GM23338 (cell line): Measurements from ENCODE around the gene CHST2. TPM values are rescaled to one million over a fixed set of nuclear protein-coding genes. Genes with fewer than 3 reads are reported as not detected.

Experiments
- ATAC-seq: fragments of 200-7000 bp; cut with Tn5 transposase; 3 replicates; pipeline ENCODE4 v1.9.1; 2020
- DNase-seq: peaks from one replicate; pipeline ENCODE4 v3.0.0-alpha.2; 2015; ENCODE audit warnings: low spot score
- H2AFZ ChIP-seq: fragments of 200-600 bp; sonication (generic); 2 replicates; pipeline ENCODE4 v1.8.0; 2016; ENCODE audit warnings: antibody characterized with exemption, mild to moderate bottlenecking, moderate library complexity
- H3F3A ChIP-seq: fragments of 200-600 bp; sonication (generic); replicated peaks from 2 replicates; pipeline ENCODE4 v1.8.0; 2017; ENCODE audit warnings: antibody characterized with exemption, mixed run types, low read depth
- H3K27ac ChIP-seq: fragments of 200-600 bp; sonication (generic); 2 replicates; pipeline ENCODE4 v1.6.1; 2016; ENCODE audit warnings: low read depth
- H3K27me3 ChIP-seq: fragments of 200-600 bp; sonication (generic); 2 replicates; pipeline ENCODE4 v1.8.0; 2016; ENCODE audit warnings: mild to moderate bottlenecking, mixed run types, moderate library complexity; ENCODE audit not compliant: insufficient read depth
- H3K36me3 ChIP-seq: fragments of 200-600 bp; sonication (generic); 2 replicates; pipeline ENCODE4 v1.8.0; 2016; ENCODE audit warnings: mild to moderate bottlenecking; ENCODE audit not compliant: insufficient read depth
- H3K4me1 ChIP-seq: fragments of 200-600 bp; sonication (generic); 2 replicates; pipeline ENCODE4 v1.8.0; 2016; ENCODE audit warnings: mild to moderate bottlenecking, moderate library complexity; ENCODE audit not compliant: insufficient read depth
- H3K4me2 ChIP-seq: fragments of 200-600 bp; sonication (generic); 2 replicates; pipeline ENCODE4 v1.7.1; 2017; ENCODE audit warnings: mixed run types
- H3K4me3 ChIP-seq: fragments of 200-600 bp; sonication (generic); 2 replicates; pipeline ENCODE4 v1.6.1; 2016; ENCODE audit warnings: mixed run types
- H3K79me2 ChIP-seq: fragments of 200-600 bp; sonication (generic); replicated peaks from 2 replicates; pipeline ENCODE4 v1.8.0; 2017; ENCODE audit warnings: mild to moderate bottlenecking; ENCODE audit not compliant: insufficient read depth
- H3K9me2 ChIP-seq: fragments of 200-600 bp; sonication (generic); 2 replicates; pipeline ENCODE4 v1.8.0; 2017; ENCODE audit not compliant: insufficient read depth
- H4K20me1 ChIP-seq: fragments of 200-600 bp; sonication (generic); replicated peaks from 2 replicates; pipeline ENCODE4 v1.8.0; 2017; ENCODE audit warnings: mild to moderate bottlenecking; ENCODE audit not compliant: insufficient read depth
- H3K27ac Mint-ChIP-seq: 2 replicates; pipeline ENCODE4 v1.8.0; 2020; ENCODE audit warnings: inconsistent platforms, mild to moderate bottlenecking, moderate library complexity, mixed read lengths
- H3K27me3 Mint-ChIP-seq: 3 replicates; pipeline ENCODE4 v1.8.0; 2022; ENCODE audit warnings: low read depth, mild to moderate bottlenecking, moderate library complexity, mixed read lengths, inconsistent platforms; ENCODE audit not compliant: insufficient read depth, poor library complexity
- H3K36me3 Mint-ChIP-seq: 3 replicates; pipeline ENCODE4 v1.8.0; 2021; ENCODE audit warnings: low read depth, mild to moderate bottlenecking, inconsistent platforms, moderate library complexity, mixed read lengths
- H3K4me1 Mint-ChIP-seq: 3 replicates; pipeline ENCODE4 v1.8.0; 2020; ENCODE audit warnings: mild to moderate bottlenecking, inconsistent platforms, mixed read lengths
- H3K4me3 Mint-ChIP-seq: 3 replicates; pipeline ENCODE4 v1.8.0; 2021; ENCODE audit warnings: moderate library complexity, mild to moderate bottlenecking, inconsistent platforms, mixed read lengths
- H3K9me3 Mint-ChIP-seq: 3 replicates; pipeline ENCODE4 v1.8.0; 2020; ENCODE audit warnings: moderate library complexity, mild to moderate bottlenecking, inconsistent platforms, mixed read lengths
- CREB1 ChIP-seq: fragments of 250-450 bp; sonication (Bioruptor Pico); IDR thresholded peaks from 2 replicates; pipeline ENCODE4 v1.5.0; 2020; ENCODE audit warnings: low read depth, mild to moderate bottlenecking, moderate library complexity
- CTCF ChIP-seq, 2 experiments: fragments of 200-600 bp in 1 of 2; sonication (generic) in 1 of 2; conservative IDR thresholded peaks; 2 replicates each; pipeline versions ENCODE4 v1.5.1 to v1.6.1; 2016 to 2017; ENCODE audit warnings: antibody characterized with exemption in 2 of 2, low read depth in 2 of 2, mild to moderate bottlenecking in 2 of 2, moderate library complexity in 1 of 2
- ETS1 ChIP-seq: IDR thresholded peaks from 2 replicates; pipeline ENCODE4 v1.6.1; 2016; ENCODE audit warnings: antibody characterized with exemption
- EZH2 ChIP-seq: fragments of 200-600 bp; sonication (generic); IDR thresholded peaks from one replicate; pipeline ENCODE4 v1.8.0; 2017; ENCODE audit warnings: antibody characterized with exemption, mild to moderate bottlenecking, low read depth; ENCODE audit not compliant: unreplicated experiment
- JUNB ChIP-seq: IDR thresholded peaks from one replicate; pipeline ENCODE4 v1.6.1; 2016; ENCODE audit warnings: antibody characterized with exemption; ENCODE audit not compliant: unreplicated experiment
- NANOG ChIP-seq: IDR thresholded peaks from 2 replicates; pipeline ENCODE4 v1.6.1; 2016; ENCODE audit warnings: antibody characterized with exemption, borderline replicate concordance
- POLR2AphosphoS5 ChIP-seq: IDR thresholded peaks from 2 replicates; pipeline ENCODE4 v1.6.1; 2016; ENCODE audit warnings: antibody characterized with exemption, low read depth
- REST ChIP-seq: IDR thresholded peaks from one replicate; pipeline ENCODE4 v1.6.1; 2018; ENCODE audit warnings: antibody characterized with exemption; ENCODE audit not compliant: unreplicated experiment
- STAT1 ChIP-seq: IDR thresholded peaks from one replicate; pipeline ENCODE4 v1.6.1; 2016; ENCODE audit warnings: antibody characterized with exemption; ENCODE audit not compliant: unreplicated experiment
- ZNF114 ChIP-seq: fragments of 250-450 bp; sonication (Bioruptor Pico); IDR thresholded peaks from 2 replicates; pipeline ENCODE4 v1.5.0; 2020; ENCODE audit warnings: mild to moderate bottlenecking, moderate library complexity
- ZNF331 ChIP-seq: fragments of 250-450 bp; sonication (Bioruptor Pico); IDR thresholded peaks from 2 replicates; pipeline ENCODE4 v1.5.0; 2020; ENCODE audit warnings: low read depth, mild to moderate bottlenecking, moderate library complexity
- polyA plus RNA-seq: library from polyadenylated mRNA; unstranded; fragments of >200 nt; fragmentation: Nextera tagmentation; extraction: Ambion mirVana; gene quantifications from 2 replicates; pipeline ENCODE4 v1.2.1, GENCODE V29; 2016
- total RNA-seq: library from RNA; depleted of rRNA; stranded (reverse); fragments of >200 nt; shearing (Covaris generic); gene quantifications from 2 replicates; pipeline ENCODE4 v1.2.3, GENCODE V29; 2014
- TF ChIP-seq, protein P1 (sequence below): fragments of 250-450 bp; sonication (Bioruptor Pico); IDR thresholded peaks from 2 replicates; pipeline ENCODE4 v1.5.0; 2020; ENCODE audit warnings: mild to moderate bottlenecking, moderate library complexity

Gene CHST2
- total and polyA plus RNA-seq, 2 experiments from 2014 or later, result 4.1 to 28.3 TPM

DNA sequence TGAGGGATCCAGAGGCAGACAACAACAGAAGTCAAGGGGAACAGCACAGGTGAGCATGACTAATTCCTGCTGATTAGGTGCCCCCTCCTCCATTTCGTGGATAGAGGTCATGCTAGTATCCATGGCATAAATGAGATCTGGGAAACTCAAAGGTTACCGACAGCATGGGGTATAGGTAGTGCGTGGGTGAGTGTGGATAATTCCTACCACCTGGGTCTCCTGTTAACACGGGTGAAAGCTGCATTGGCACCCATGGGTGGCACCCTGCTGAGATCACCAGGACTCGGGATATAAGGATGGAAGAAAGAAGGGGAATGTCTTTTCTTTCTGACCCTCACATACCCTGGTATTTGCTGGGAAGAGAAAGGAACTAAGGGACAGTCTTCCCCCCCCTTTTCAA, 14.4 kb upstream of the CHST2 start (continued):
- TF ChIP-seq ETS1, result no peak
- TF ChIP-seq CREB1 (CRISPR knock-in tag), result no peak

GRCh38 chr3:143109861-143110260, 9.7 kb upstream of the CHST2 start:
- DNase-seq, result no peak
- peaks cover 16% of the 10 kb centered on the region for H3K36me3 Mint-ChIP-seq
- no peak overlapping the region for H3K27ac ChIP-seq
- peaks cover 5% of the 10 kb centered on the region; the same call in 1 of the 2 replicates for H3K36me3 ChIP-seq
- ATAC-seq, result no peak
- H3K4me1 Mint-ChIP-seq, result no peaks in the 10 kb centered on the region
- H3K9me2 ChIP-seq, result no peaks in the 10 kb centered on the region; the same call in 1 of the 2 replicates
- H3K4me3 Mint-ChIP-seq, result no peak overlapping the region
- TF ChIP-seq EZH2 (no peak), REST (no peak), NANOG (no peak), STAT1 (no peak), ZNF331 (CRISPR knock-in tag) (no peak), CREB1 (CRISPR knock-in tag) (no peak), POLR2AphosphoS5 (no peak), JUNB (no peak), ETS1 (no peak), CTCF (conservative IDR thresholded peaks at IDR 0.05; ENCODE audit: low read depth in 2 of 2) (no peak), ZNF114 (CRISPR knock-in tag) (no peak)
- TF ChIP-seq, protein P1, sequence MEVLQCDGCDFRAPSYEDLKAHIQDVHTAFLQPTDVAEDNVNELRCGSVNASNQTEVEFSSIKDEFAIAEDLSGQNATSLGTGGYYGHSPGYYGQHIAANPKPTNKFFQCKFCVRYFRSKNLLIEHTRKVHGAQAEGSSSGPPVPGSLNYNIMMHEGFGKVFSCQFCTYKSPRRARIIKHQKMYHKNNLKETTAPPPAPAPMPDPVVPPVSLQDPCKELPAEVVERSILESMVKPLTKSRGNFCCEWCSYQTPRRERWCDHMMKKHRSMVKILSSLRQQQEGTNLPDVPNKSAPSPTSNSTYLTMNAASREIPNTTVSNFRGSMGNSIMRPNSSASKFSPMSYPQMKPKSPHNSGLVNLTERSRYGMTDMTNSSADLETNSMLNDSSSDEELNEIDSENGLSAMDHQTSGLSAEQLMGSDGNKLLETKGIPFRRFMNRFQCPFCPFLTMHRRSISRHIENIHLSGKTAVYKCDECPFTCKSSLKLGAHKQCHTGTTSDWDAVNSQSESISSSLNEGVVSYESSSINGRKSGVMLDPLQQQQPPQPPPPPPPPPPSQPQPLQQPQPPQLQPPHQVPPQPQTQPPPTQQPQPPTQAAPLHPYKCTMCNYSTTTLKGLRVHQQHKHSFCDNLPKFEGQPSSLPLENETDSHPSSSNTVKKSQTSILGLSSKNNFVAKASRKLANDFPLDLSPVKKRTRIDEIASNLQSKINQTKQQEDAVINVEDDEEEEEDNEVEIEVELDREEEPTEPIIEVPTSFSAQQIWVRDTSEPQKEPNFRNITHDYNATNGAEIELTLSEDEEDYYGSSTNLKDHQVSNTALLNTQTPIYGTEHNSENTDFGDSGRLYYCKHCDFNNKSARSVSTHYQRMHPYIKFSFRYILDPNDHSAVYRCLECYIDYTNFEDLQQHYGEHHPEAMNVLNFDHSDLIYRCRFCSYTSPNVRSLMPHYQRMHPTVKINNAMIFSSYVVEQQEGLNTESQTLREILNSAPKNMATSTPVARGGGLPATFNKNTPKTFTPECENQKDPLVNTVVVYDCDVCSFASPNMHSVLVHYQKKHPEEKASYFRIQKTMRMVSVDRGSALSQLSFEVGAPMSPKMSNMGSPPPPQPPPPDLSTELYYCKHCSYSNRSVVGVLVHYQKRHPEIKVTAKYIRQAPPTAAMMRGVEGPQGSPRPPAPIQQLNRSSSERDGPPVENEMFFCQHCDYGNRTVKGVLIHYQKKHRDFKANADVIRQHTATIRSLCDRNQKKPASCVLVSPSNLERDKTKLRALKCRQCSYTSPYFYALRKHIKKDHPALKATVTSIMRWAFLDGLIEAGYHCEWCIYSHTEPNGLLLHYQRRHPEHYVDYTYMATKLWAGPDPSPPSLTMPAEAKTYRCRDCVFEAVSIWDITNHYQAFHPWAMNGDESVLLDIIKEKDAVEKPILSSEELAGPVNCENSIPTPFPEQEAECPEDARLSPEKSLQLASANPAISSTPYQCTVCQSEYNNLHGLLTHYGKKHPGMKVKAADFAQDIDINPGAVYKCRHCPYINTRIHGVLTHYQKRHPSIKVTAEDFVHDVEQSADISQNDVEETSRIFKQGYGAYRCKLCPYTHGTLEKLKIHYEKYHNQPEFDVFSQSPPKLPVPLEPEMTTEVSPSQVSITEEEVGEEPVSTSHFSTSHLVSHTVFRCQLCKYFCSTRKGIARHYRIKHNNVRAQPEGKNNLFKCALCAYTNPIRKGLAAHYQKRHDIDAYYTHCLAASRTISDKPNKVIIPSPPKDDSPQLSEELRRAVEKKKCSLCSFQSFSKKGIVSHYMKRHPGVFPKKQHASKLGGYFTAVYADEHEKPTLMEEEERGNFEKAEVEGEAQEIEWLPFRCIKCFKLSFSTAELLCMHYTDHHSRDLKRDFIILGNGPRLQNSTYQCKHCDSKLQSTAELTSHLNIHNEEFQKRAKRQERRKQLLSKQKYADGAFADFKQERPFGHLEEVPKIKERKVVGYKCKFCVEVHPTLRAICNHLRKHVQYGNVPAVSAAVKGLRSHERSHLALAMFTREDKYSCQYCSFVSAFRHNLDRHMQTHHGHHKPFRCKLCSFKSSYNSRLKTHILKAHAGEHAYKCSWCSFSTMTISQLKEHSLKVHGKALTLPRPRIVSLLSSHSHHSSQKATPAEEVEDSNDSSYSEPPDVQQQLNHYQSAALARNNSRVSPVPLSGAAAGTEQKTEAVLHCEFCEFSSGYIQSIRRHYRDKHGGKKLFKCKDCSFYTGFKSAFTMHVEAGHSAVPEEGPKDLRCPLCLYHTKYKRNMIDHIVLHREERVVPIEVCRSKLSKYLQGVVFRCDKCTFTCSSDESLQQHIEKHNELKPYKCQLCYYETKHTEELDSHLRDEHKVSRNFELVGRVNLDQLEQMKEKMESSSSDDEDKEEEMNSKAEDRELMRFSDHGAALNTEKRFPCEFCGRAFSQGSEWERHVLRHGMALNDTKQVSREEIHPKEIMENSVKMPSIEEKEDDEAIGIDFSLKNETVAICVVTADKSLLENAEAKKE, result no peak
- no peaks in the 10 kb centered on the region for H3K4me1 ChIP-seq
- H3F3A ChIP-seq, result no peaks in the 10 kb centered on the region
- no peaks in the 10 kb centered on the region for H4K20me1 ChIP-seq
- H2AFZ ChIP-seq, result no peak overlapping the region
- no peaks in the 10 kb centered on the region for H3K79me2 ChIP-seq
- H3K9me3 Mint-ChIP-seq, result peaks cover 22% of the 10 kb centered on the region
- H3K27me3 Mint-ChIP-seq, result peaks cover 3% of the 10 kb centered on the region
- H3K4me2 ChIP-seq, result no peak overlapping the region
- H3K27me3 ChIP-seq, result no peaks in the 10 kb centered on the region
- H3K27ac Mint-ChIP-seq, result no peak overlapping the region
- H3K4me3 ChIP-seq, result no peak overlapping the region
